Immature natural killer cell (primary cell): Measurements from ENCODE around the gene MAP7D1. TPM values are rescaled to one million over a fixed set of nuclear protein-coding genes. Genes with fewer than 3 reads are reported as not detected.
A peak's percentile ranks its signal among the peaks of the same experiment; 100 is the strongest.
"Not testable (repeated sequence)": the region's sequence is repeated elsewhere in the genome, so short reads cannot be mapped to it uniquely, and the experiment has no call there.

Experiments
- DNase-seq, 3 donors: peaks; one replicate each; pipeline ENCODE4 v3.0.0; 2022; ENCODE audit warnings: mixed read lengths in 1 of 3
- H3K27ac Mint-ChIP-seq, 6 donors: one replicate each; pipeline ENCODE4 v1.8.0; 2020; ENCODE audit warnings: mixed read lengths in 6 of 6, mild to moderate bottlenecking in 5 of 6, inconsistent platforms in 4 of 6, moderate library complexity in 3 of 6
- H3K27me3 Mint-ChIP-seq, 3 donors: one replicate each; pipeline ENCODE4 v1.8.0; 2020 to 2021; ENCODE audit warnings: low read depth in 3 of 3, mild to moderate bottlenecking in 3 of 3, mixed read lengths in 3 of 3, moderate library complexity in 3 of 3, inconsistent platforms in 1 of 3
- H3K36me3 Mint-ChIP-seq, 3 donors: one replicate each; pipeline ENCODE4 v1.8.0; 2020; ENCODE audit warnings: mixed read lengths in 3 of 3, inconsistent platforms in 2 of 3, mild to moderate bottlenecking in 2 of 3
- H3K4me1 Mint-ChIP-seq, 2 donors: one replicate each; pipeline ENCODE4 v1.8.0; 2020; ENCODE audit warnings: inconsistent platforms in 2 of 2, mild to moderate bottlenecking in 2 of 2, mixed read lengths in 2 of 2, moderate library complexity in 1 of 2
- H3K4me3 Mint-ChIP-seq, 5 donors: one replicate each; pipeline ENCODE4 v1.8.0; 2020; ENCODE audit warnings: mild to moderate bottlenecking in 5 of 5, mixed read lengths in 5 of 5, inconsistent platforms in 3 of 5, moderate library complexity in 3 of 5
- H3K9me3 Mint-ChIP-seq, 6 donors: one replicate each; pipeline ENCODE4 v1.8.0; 2020; ENCODE audit warnings: mild to moderate bottlenecking in 6 of 6, mixed read lengths in 6 of 6, inconsistent platforms in 4 of 6, moderate library complexity in 3 of 6
- polyA plus RNA-seq, 3 donors: library from polyadenylated mRNA; unstranded; fragments of 300-500 nt; fragmentation: Illumina TruSeq; gene quantifications; one replicate each; pipeline ENCODE4 v1.2.3, GENCODE V29; 2021

Gene MAP7D1
- polyA plus RNA-seq, 3 donors from 2014 or later, result 12.4 to 41.9 (median 17.9) TPM

DNA sequence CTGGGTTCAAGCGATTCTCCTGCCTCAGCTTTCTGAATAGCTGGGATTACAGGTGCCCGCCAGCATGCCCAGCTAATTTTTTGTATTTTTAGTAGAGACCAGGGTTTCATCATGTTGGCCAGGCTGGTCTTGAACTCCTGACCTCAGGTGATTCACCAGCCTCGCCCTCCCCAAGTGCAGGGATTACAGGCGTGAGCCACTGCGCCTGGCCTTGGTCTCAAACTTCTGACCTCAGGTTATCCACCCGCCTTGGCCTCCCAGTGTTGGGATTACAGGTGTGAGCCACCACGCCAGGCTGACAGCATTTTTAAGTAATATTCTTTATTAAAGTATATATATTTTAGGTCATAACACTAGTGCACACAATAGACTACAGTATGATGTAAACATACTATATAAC is 65.9 kb downstream of the MAP7D1 start:
- peaks cover 13 to 21% (median 17%) of the 10 kb centered on the region in 3 donors for H3K27me3 Mint-ChIP-seq
- not testable (repeated sequence) for DNase-seq, H3K4me3 Mint-ChIP-seq, H3K9me3 Mint-ChIP-seq, H3K36me3 Mint-ChIP-seq
- peak overlapping the region in 4 of 6 donors; percentile 43 to 100 (median 100) for H3K27ac Mint-ChIP-seq
- peaks cover 30 to 37% of the 10 kb centered on the region in 2 donors for H3K4me1 Mint-ChIP-seq

- H3K36me3 Mint-ChIP-seq, result peaks cover 0 to 6% (median 6%) of the 10 kb centered on the region in 3 donors
- peak overlapping the region; percentile 93 to 98 (median 93) for H3K4me3 Mint-ChIP-seq
- peak overlapping the region; percentile 99 to 100 (median 100) for H3K27ac Mint-ChIP-seq
- no peak for DNase-seq
- peaks cover 13 to 23% (median 17%) of the 10 kb centered on the region in 3 donors for H3K27me3 Mint-ChIP-seq
- no peaks in the 10 kb centered on the region for H3K9me3 Mint-ChIP-seq
- peaks cover 38 to 42% of the 10 kb centered on the region in 2 donors for H3K4me1 Mint-ChIP-seq
Observed at GRCh38 chr1:36222481-36223380, 66.8 kb downstream of the MAP7D1 start.

- Mint-ChIP-seq H3K9me3 (no peaks in the 10 kb centered on the region), H3K4me3 (peak overlapping the region; percentile 93 to 98 (median 93)), H3K27me3 (peaks cover 13 to 23% (median 17%) of the 10 kb centered on the region in 3 donors), H3K27ac (peak overlapping the region; percentile 99 to 100 (median 100)), H3K4me1 (peaks cover 39 to 44% of the 10 kb centered on the region in 2 donors), H3K36me3 (peaks cover 0 to 6% (median 6%) of the 10 kb centered on the region in 3 donors)
- DNase-seq, result no peak
Observed at GRCh38 chr1:36223381-36223995, 67.5 kb downstream of the MAP7D1 start.

DNA sequence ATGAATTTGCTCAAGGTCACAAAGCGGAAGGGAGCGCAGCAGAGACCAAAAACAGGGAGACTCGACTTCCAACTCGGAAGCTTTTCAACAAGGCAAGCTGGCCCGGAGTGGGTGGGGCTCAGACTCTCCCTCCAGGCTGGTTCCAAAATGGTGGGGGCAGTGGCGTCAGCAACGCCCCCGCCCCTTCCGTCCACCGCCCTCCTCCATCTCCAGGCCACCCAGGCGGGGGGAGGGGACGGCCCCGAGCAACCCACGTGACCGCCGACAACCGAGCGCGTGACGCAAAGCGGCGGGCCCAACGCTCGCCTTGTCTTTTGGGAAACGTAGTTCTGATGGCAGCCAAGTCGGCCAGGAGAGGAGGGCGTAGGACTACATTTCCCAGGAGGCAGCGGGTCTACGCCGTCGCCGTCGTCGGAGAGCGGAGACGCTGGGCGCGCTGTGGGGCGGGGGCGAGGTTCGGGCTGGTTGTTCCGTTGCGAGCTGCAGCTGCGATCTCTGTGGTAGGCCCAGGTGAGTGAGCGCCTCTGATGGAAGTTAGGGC is 68.1 kb downstream of the MAP7D1 start, which contains the start of gene THRAP3:
TSS of gene THRAP3 (plus strand) at position 448 of the 541 bp plus-strand sequence. CDS start 58,121 bp downstream, outside the sequence.
- DNase-seq, result peak; percentile 100
- Mint-ChIP-seq H3K4me1 (peaks cover 39 to 44% of the 10 kb centered on the region in 2 donors), H3K36me3 (peaks cover 0 to 6% (median 6%) of the 10 kb centered on the region in 3 donors), H3K27ac (peak within 1 kb of the TSS; percentile 99 to 100 (median 100)), H3K4me3 (peak within 1 kb of the TSS; percentile 93 to 98 (median 93)), H3K9me3 (no peaks in the 10 kb centered on the region), H3K27me3 (peaks cover 13 to 23% (median 17%) of the 10 kb centered on the region in 3 donors)

GRCh38 chr1:36224537-36225282 is 68.8 kb downstream of the MAP7D1 start:
- Mint-ChIP-seq H3K27ac (peak overlapping the region; percentile 99 to 100 (median 100)), H3K36me3 (peaks cover 0 to 6% (median 6%) of the 10 kb centered on the region in 3 donors), H3K9me3 (no peaks in the 10 kb centered on the region), H3K4me1 (peaks cover 39 to 44% of the 10 kb centered on the region in 2 donors), H3K27me3 (peaks cover 13 to 23% (median 17%) of the 10 kb centered on the region in 3 donors), H3K4me3 (peak overlapping the region; percentile 93 to 98 (median 93))
- no peak for DNase-seq

- peaks cover 0 to 6% (median 6%) of the 10 kb centered on the region in 3 donors for H3K36me3 Mint-ChIP-seq
- H3K27me3 Mint-ChIP-seq, result peaks cover 13 to 23% (median 17%) of the 10 kb centered on the region in 3 donors
- H3K4me3 Mint-ChIP-seq, result peak overlapping the region; percentile 93 to 98 (median 93)
- peaks cover 39 to 44% of the 10 kb centered on the region in 2 donors for H3K4me1 Mint-ChIP-seq
- DNase-seq, result no peak
- no peaks in the 10 kb centered on the region for H3K9me3 Mint-ChIP-seq
- H3K27ac Mint-ChIP-seq, result peak overlapping the region; percentile 99 to 100 (median 100)
Observed at GRCh38 chr1:36225283-36225899, 69.4 kb downstream of the MAP7D1 start.

GRCh38 chr1:36230279-36230678 is 74.3 kb downstream of the MAP7D1 start:
- H3K4me3 Mint-ChIP-seq, DNase-seq, H3K27me3 Mint-ChIP-seq, H3K9me3 Mint-ChIP-seq: not testable (repeated sequence)
- peak overlapping the region in 1 of 6 donors; percentile 12 for H3K27ac Mint-ChIP-seq
- H3K36me3 Mint-ChIP-seq, result peaks cover 4 to 16% (median 11%) of the 10 kb centered on the region in 3 donors
- H3K4me1 Mint-ChIP-seq, result peaks cover 44 to 65% of the 10 kb centered on the region in 2 donors

Other genes with a start within 250 kb of the MAP7D1 start
- 10 to 100 TPM in 1 of 3 donors, 1 to 10 TPM in 2; 6.9 to 12.8 (median 9.3) TPM for gene AGO3, start 225.1 kb upstream of the MAP7D1 start, polyA plus RNA-seq
- not detected for gene TEKT2, start 72.1 kb upstream of the MAP7D1 start, polyA plus RNA-seq
- 10 to 100 TPM; 15.7 to 28.4 (median 26.5) TPM for gene ADPRS, start 67.3 kb upstream of the MAP7D1 start, polyA plus RNA-seq
- gene COL8A2, start 30.9 kb upstream of the MAP7D1 start, polyA plus RNA-seq, result under 1 TPM in 1 of 3 donors, not detected in 2; 0.12 TPM
- gene TRAPPC3, start 6.7 kb upstream of the MAP7D1 start, polyA plus RNA-seq, result 100 to 1,000 TPM; 113 to 219 (median 129) TPM
- 100 to 1,000 TPM in 1 of 3 donors, 10 to 100 TPM in 2; 61.6 to 103 (median 70.7) TPM for gene THRAP3, start 68.3 kb downstream of the MAP7D1 start, polyA plus RNA-seq
- under 1 TPM in 2 of 3 donors, not detected in 1; 0.26 to 0.96 TPM for gene SH3D21, start 150.2 kb downstream of the MAP7D1 start, polyA plus RNA-seq
- 10 to 100 TPM in 2 of 3 donors, 1 to 10 TPM in 1; 8.8 to 29.2 (median 11.1) TPM for gene EVA1B, start 167.5 kb downstream of the MAP7D1 start, polyA plus RNA-seq
- 100 to 1,000 TPM in 1 of 3 donors, 10 to 100 TPM in 2; 43.3 to 101 (median 61.5) TPM for gene STK40, start 229.8 kb downstream of the MAP7D1 start, polyA plus RNA-seq
- gene LSM10, start 241.7 kb downstream of the MAP7D1 start, polyA plus RNA-seq, result 100 to 1,000 TPM; 156 to 181 (median 164) TPM